ENCODE results near the gene DSCAML1.

DSCAML1 gene

DNA sequence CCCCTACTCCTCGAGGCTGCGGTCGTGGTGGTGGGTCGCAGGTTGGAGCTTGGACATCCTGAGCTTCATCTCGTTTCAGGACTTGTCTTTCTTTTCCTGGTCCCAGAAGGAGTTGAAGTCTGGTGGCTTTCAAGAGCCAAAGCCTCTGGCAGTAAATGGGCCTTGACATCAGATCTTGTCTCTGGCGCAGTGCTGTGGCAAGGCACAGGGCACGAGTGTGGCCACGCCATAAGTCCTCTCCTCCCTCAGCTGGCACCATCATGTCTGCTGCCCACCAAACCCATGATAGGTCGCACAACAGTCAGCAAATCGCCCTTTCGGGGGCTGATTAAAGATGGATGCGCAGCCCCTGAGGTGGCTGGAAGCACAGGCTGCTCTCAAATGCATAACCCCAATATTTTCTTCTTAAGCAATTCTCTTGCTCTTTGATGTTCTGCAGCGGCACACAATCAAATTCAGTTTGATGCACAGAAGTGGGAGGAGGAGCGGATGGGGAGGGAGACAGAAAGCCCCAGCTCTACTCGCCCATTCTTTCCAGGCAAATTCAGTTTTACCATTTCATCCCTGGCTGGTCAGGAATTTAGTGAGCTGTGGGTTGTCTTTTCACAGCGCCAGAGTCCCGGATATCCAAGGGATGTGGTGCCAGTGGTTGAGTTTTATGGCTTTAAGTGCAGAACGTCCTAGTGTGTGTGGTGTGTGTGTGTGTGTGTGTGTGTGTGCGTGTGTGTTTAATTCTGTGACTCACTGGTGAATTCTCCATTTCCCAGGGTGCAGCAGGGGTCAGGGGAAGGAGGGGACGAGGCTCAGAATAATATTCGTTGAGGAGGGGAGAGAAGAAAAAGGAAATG lies 162.0 kb downstream of the DSCAML1 start:
- Histone ChIP-seq H3K4me1 (ENCODE audit: control insufficient read depth, insufficient read depth, low read length, poor library complexity, severe bottlenecking) (no peaks in the 10 kb centered on the region), H3K9me3 (ENCODE audit: control insufficient read depth, low read length) (no peaks in the 10 kb centered on the region), H3K27ac (ENCODE audit: low read depth, low read length, severe bottlenecking) (no peak overlapping the region), H3K4me3 (ENCODE audit: extremely low read depth, insufficient read depth, low read length, poor library complexity, severe bottlenecking) (no peak overlapping the region), H3K36me3 (ENCODE audit: control insufficient read depth, insufficient read depth, low read length) (no peaks in the 10 kb centered on the region)
- WGBS, 2 experiments (ENCODE audit: insufficient coverage in 2 of 2), result 78 to 88% methylated on average over 15 to 18 of the region's 21 CpGs

DNA sequence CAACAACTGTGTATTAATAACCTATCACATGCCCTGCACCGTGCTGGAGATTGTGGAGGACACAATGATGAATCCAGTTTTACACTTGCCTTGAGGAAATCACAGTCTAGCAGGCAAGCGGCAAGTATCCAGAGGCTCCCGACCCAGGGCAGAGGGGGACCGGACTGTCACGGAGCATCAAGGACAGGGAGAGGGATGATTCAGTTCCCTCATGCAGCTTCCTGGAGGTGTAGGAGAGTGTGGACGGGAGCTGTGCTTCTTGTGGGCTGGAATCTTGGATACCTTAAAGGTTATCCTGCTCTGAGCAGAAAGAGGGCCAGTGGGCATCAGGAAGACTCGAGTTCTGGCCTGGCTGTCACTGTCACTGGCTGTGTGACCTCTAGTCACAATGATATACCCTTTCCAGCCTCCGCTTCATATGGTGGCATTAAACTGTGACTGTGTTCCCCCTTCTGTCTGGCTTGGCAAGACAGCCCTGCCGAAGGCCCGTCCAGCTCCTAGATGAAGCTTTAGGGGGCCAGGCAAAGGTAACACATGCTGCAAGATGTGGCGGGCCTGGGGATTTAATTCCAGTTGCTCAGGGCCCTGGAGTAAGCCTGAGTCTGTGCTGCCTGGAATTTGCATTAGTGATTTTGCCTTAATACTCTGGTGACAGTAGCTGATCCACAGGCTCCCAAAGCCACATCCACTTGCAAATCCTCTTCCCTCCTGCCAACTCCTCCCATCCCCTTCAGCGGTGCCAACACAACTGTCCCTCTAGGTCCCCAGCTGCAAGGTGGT lies 162.8 kb downstream of the DSCAML1 start:
- no peaks in the 10 kb centered on the region for H3K36me3 ChIP-seq (ENCODE audit: control insufficient read depth, insufficient read depth, low read length)
- H3K4me3 ChIP-seq (ENCODE audit: extremely low read depth, insufficient read depth, low read length, poor library complexity, severe bottlenecking), result no peak overlapping the region
- 92 to 93% methylated on average over 9 to 10 of the region's 12 CpGs for WGBS, 2 experiments (ENCODE audit: insufficient coverage in 2 of 2)
- no peaks in the 10 kb centered on the region for H3K9me3 ChIP-seq (ENCODE audit: control insufficient read depth, low read length)
- no peaks in the 10 kb centered on the region for H3K4me1 ChIP-seq (ENCODE audit: control insufficient read depth, insufficient read depth, low read length, poor library complexity, severe bottlenecking)
- no peak overlapping the region for H3K27ac ChIP-seq (ENCODE audit: low read depth, low read length, severe bottlenecking)

DNA sequence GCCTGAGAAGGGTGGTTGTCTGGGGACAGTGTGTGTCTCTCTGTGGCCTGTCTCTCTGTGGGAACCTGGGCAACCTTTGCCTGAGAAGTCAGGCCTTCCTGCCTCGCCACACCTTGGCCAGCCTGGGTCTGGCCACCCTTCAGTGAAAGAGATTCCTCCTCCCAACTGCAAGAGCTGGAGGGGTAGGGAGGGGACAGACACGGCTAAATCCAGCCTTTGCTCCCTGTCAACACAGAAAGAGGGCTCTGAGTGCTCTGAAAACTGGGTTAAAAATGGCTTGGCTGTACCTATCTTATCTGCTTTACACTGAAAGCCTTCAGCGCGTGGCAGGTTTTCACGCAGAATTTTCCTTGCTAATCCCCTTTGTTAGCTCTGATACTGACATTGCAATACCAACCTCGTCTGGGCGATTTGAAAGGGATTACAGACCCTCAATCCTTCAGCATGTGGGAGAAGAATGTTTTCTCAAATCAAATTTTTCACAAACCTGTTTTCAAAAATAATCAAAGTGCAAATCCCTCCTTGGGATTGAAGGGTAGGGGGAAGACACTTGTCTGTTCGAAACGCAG lies 163.7 kb downstream of the DSCAML1 start:
- H3K36me3 ChIP-seq (ENCODE audit: control insufficient read depth, insufficient read depth, low read length), result no peaks in the 10 kb centered on the region
- no peak overlapping the region for H3K27ac ChIP-seq (ENCODE audit: low read depth, low read length, severe bottlenecking)
- H3K4me3 ChIP-seq (ENCODE audit: extremely low read depth, insufficient read depth, low read length, poor library complexity, severe bottlenecking), result no peak overlapping the region
- no peaks in the 10 kb centered on the region for H3K9me3 ChIP-seq (ENCODE audit: control insufficient read depth, low read length)
- no peaks in the 10 kb centered on the region for H3K4me1 ChIP-seq (ENCODE audit: control insufficient read depth, insufficient read depth, low read length, poor library complexity, severe bottlenecking)
- WGBS, 2 experiments (ENCODE audit: insufficient coverage in 2 of 2), result 88 to 92% methylated on average over 6 to 8 of the region's 9 CpGs

DNA sequence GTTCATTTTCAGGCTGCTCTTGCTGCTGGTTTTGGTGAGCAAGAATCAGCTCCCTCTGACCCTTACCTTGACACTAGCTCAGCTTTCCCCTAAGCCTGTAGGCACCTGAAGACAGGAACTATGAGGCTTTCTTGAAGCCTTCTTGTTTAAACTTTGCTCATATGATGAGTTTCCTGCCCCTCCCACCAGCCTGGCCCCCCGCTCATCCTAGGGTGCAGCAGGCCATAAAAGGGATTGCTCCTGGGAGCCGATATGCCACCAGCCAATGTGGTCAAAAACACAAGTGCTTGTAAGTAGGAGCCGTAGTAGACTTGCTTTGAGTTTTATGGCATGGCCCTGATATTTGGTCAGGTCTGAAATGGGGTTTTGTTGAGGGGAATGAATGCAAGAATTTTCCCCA lies 164.7 kb downstream of the DSCAML1 start:
- WGBS, 2 experiments (ENCODE audit: insufficient coverage in 2 of 2), result 92 to 100% methylated on average over 2 to 3 of the region's 3 CpGs
- no peaks in the 10 kb centered on the region for H3K36me3 ChIP-seq (ENCODE audit: control insufficient read depth, insufficient read depth, low read length)
- no peaks in the 10 kb centered on the region for H3K4me1 ChIP-seq (ENCODE audit: control insufficient read depth, insufficient read depth, low read length, poor library complexity, severe bottlenecking)
- H3K4me3 ChIP-seq (ENCODE audit: extremely low read depth, insufficient read depth, low read length, poor library complexity, severe bottlenecking), result no peak overlapping the region
- no peak overlapping the region for H3K27ac ChIP-seq (ENCODE audit: low read depth, low read length, severe bottlenecking)
- no peaks in the 10 kb centered on the region for H3K9me3 ChIP-seq (ENCODE audit: control insufficient read depth, low read length)

DNA sequence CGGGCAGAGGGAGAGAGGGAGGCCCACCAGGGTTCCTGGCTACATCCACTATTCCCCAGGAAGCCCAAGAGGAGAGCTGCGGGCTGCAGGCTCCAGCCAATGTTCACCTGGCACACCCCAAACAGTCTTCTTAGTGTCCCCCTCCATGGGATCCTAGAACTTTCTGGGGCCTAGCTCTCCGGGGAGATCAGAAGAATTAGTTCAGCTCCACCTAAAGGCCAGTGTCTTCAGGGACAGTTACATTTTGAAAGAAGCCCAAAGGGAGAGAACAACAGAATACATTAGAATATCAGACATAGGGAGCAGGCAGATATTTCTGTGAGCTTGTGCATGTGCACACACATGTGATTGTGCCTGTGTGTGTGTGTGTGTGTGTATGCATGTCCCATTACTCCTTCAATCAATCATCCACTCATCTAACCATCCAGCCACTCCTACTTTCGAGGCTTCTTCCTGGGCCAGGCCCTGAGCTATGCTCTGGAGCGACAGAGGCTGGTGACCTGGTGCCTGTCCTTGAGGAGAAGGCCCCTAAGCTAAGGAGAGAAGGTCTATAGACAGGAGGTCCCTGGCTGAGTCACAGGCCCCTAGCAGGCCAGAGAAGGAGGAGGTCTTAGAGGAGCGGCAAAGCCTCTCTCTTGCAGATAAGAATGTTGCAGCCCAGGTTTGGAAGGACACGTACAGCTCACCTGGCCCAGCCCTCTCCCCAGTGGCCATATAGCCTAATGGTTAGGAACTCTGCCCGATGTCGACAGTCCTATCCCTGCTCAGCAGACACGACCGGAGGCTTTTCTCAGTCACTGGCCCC lies 165.5 kb downstream of the DSCAML1 start:
- H3K36me3 ChIP-seq (ENCODE audit: control insufficient read depth, insufficient read depth, low read length), result no peaks in the 10 kb centered on the region
- 79 to 90% methylated on average over 4 to 10 of the region's 11 CpGs for WGBS, 2 experiments (ENCODE audit: insufficient coverage in 2 of 2)
- H3K27ac ChIP-seq (ENCODE audit: low read depth, low read length, severe bottlenecking), result no peak overlapping the region
- no peaks in the 10 kb centered on the region for H3K9me3 ChIP-seq (ENCODE audit: control insufficient read depth, low read length)
- H3K4me1 ChIP-seq (ENCODE audit: control insufficient read depth, insufficient read depth, low read length, poor library complexity, severe bottlenecking), result no peaks in the 10 kb centered on the region
- no peak overlapping the region for H3K4me3 ChIP-seq (ENCODE audit: extremely low read depth, insufficient read depth, low read length, poor library complexity, severe bottlenecking)

DNA sequence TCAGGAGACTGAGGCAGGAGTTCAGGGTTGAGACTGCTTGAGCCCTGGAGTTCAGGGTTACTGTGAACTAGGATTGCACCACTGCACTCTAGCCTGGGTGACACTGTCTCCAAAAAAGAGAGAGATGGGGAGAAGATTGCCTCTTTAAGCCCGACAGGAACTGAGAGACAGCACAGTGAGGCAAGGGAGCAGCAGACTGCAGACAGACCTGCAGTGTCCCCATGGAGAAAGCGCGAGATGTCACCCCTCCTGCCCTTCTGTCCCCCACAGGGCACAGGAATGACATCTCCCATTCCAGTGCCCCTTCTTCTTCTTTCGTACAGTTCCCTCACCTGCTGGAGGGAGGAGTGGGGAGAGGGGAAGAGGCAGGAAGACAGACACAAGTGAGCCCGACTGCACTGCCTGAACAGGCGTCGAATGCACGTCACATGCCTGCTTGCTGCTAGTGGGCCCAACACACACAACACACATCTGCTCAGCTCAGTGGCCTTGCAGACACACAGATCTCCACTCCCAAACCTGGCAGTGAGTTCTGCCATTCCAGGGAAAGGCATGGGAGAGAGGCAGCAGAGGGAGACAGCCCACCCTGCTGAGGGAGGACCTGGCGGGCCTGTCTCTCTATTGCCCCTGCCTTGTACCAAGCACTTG lies 167.0 kb downstream of the DSCAML1 start:
- no peaks in the 10 kb centered on the region for H3K9me3 ChIP-seq (ENCODE audit: control insufficient read depth, low read length)
- H3K36me3 ChIP-seq (ENCODE audit: control insufficient read depth, insufficient read depth, low read length), result no peaks in the 10 kb centered on the region
- 92 to 100% methylated on average over 1 to 7 of the region's 9 CpGs for WGBS, 2 experiments (ENCODE audit: insufficient coverage in 2 of 2)
- H3K27ac ChIP-seq (ENCODE audit: low read depth, low read length, severe bottlenecking), result no peak overlapping the region
- no peak overlapping the region for H3K4me3 ChIP-seq (ENCODE audit: extremely low read depth, insufficient read depth, low read length, poor library complexity, severe bottlenecking)
- H3K4me1 ChIP-seq (ENCODE audit: control insufficient read depth, insufficient read depth, low read length, poor library complexity, severe bottlenecking), result no peaks in the 10 kb centered on the region

DNA sequence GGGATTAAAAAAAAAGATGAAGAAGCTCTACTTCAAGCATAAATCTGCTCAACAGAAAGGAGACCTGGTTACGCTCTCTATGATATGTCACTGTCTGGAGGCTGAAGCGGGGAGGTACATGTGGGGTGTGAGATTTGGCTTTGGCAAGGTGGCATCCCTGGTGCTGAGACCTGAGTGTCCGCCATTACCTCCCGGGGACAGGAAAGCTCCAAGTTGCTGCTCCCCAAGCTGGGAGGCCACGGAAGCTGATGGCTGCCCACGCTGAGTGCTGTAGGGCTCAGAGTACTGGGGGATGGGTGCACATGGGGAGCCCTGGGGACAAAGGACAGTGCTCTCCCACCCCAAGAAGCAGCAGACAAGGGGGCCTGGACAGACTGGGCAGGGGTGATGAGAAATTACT lies 167.9 kb downstream of the DSCAML1 start:
- no peak overlapping the region for H3K27ac ChIP-seq (ENCODE audit: low read depth, low read length, severe bottlenecking)
- 89 to 90% methylated on average over 4 to 5 of the region's 6 CpGs for WGBS, 2 experiments (ENCODE audit: insufficient coverage in 2 of 2)
- H3K4me1 ChIP-seq (ENCODE audit: control insufficient read depth, insufficient read depth, low read length, poor library complexity, severe bottlenecking), result no peaks in the 10 kb centered on the region
- H3K36me3 ChIP-seq (ENCODE audit: control insufficient read depth, insufficient read depth, low read length), result no peaks in the 10 kb centered on the region
- H3K4me3 ChIP-seq (ENCODE audit: extremely low read depth, insufficient read depth, low read length, poor library complexity, severe bottlenecking), result no peak overlapping the region
- no peaks in the 10 kb centered on the region for H3K9me3 ChIP-seq (ENCODE audit: control insufficient read depth, low read length)

DNA sequence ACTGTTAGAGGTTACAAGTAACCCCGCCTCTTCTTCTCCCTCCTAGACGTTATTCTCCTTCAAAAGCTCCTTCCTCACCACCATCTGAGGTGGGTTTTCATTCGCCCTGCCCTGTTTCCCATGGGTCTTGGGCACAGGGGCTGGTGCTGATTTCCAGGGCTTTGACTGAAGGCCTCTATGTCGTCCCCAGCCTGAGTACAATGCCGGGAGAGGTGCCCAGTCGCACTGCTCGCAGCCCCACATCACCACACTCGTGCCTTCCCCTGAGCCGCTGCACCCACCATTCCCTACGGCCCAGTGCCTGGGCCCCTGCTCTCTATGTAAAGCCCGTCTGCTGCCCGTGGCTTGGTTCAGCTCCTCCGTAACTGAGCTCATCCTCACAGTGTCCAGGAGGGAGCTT lies 169.8 kb downstream of the DSCAML1 start:
- WGBS, 2 experiments (ENCODE audit: insufficient coverage in 2 of 2), result 89 to 91% methylated on average over 8 to 13 of the region's 13 CpGs
- no peak overlapping the region for H3K4me3 ChIP-seq (ENCODE audit: extremely low read depth, insufficient read depth, low read length, poor library complexity, severe bottlenecking)
- H3K9me3 ChIP-seq (ENCODE audit: control insufficient read depth, low read length), result no peaks in the 10 kb centered on the region

DNA sequence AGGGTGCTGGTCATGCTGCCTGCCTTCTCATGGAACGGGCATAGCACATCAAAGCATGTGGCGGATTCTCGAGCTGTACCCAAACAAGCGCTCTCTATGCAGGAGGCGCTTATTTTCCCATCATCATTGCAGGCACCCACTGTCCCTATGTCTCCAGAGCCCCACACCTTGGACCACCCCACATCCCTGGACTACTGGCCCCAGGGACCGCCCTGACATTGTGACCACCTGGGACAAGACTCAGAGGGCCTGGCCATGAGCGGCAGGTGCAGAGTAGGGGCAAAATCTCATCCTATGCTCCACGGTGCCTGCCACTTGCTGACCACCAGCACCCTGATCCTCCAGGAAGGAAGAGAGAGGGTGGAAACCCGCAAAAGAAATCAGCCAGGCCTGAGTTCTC lies 170.4 kb downstream of the DSCAML1 start:
- Histone ChIP-seq H3K9me3 (ENCODE audit: control insufficient read depth, low read length) (no peaks in the 10 kb centered on the region), H3K27ac (ENCODE audit: low read depth, low read length, severe bottlenecking) (no peak overlapping the region), H3K36me3 (ENCODE audit: control insufficient read depth, insufficient read depth, low read length) (no peaks in the 10 kb centered on the region), H3K4me1 (ENCODE audit: control insufficient read depth, insufficient read depth, low read length, poor library complexity, severe bottlenecking) (no peaks in the 10 kb centered on the region), H3K4me3 (ENCODE audit: extremely low read depth, insufficient read depth, low read length, poor library complexity, severe bottlenecking) (no peak overlapping the region)
- WGBS, 2 experiments (ENCODE audit: insufficient coverage in 2 of 2), result 82 to 99% methylated on average over 5 to 8 of the region's 9 CpGs

More for the DNA sequence above, 169.8 kb downstream of the DSCAML1 start:
- Histone ChIP-seq H3K27ac (ENCODE audit: low read depth, low read length, severe bottlenecking) (no peak overlapping the region), H3K36me3 (ENCODE audit: control insufficient read depth, insufficient read depth, low read length) (no peaks in the 10 kb centered on the region), H3K4me1 (ENCODE audit: control insufficient read depth, insufficient read depth, low read length, poor library complexity, severe bottlenecking) (no peaks in the 10 kb centered on the region)

DNA sequence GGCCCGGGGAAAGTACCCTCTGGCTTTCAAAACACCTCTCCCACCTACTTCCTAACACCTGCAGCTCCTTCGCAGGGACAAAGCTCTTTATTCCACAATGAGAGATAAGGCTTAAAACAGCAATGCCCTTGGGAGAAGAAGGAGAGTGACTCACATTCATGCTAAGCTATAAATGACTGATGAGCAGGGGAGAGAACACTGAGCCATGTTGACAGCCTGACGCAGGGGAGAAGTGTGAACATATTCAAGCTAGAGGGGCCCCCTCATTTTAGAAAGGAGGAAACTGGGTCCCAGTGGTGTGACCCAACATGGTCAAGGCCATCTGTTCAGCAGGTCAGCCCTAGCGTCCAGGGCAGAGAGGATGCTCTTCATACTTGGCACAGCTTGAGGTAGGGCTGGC lies 171.8 kb downstream of the DSCAML1 start:
- 86 to 88% methylated on average over 2 to 3 of the region's 4 CpGs for WGBS, 2 experiments (ENCODE audit: insufficient coverage in 2 of 2)
- H3K4me3 ChIP-seq (ENCODE audit: extremely low read depth, insufficient read depth, low read length, poor library complexity, severe bottlenecking), result no peak overlapping the region
- no peaks in the 10 kb centered on the region for H3K9me3 ChIP-seq (ENCODE audit: control insufficient read depth, low read length)
- H3K4me1 ChIP-seq (ENCODE audit: control insufficient read depth, insufficient read depth, low read length, poor library complexity, severe bottlenecking), result no peaks in the 10 kb centered on the region
- H3K36me3 ChIP-seq (ENCODE audit: control insufficient read depth, insufficient read depth, low read length), result no peaks in the 10 kb centered on the region
- no peak overlapping the region for H3K27ac ChIP-seq (ENCODE audit: low read depth, low read length, severe bottlenecking)
